SK-N-SH (cell line): ENCODE measurements around the gene SURF6. TPM values are rescaled to one million over a fixed set of nuclear protein-coding genes. Genes with fewer than 3 reads are reported as not detected.
"Not testable (repeated sequence)": the region's sequence is repeated elsewhere in the genome, so short reads cannot be mapped to it uniquely, and the experiment has no call there.

Source experiments
- CTCF ChIA-PET: fragments of 300-600, 350-600 bp; formaldehyde crosslinking; extraction: SDS; loops from one replicate; lab custom pipeline; 2021; lab: Yijun Ruan, JAX
- POLR2A ChIA-PET: fragments of 350-600 bp; sonication (Branson Sonifier 250); formaldehyde crosslinking; extraction: SDS; loops from one replicate; lab custom pipeline; 2020; ENCODE audit warnings: antibody characterized with exemption, inconsistent platforms; lab: Yijun Ruan, JAX
- DNase-seq: peaks from one replicate; pipeline ENCODE4 v3.0.0; 2012
- H2AFZ ChIP-seq: fragments of 200-600 bp; sonication (generic); 2 replicates; pipeline ENCODE4 v1.8.1; 2016; ENCODE audit warnings: antibody characterized with exemption, mild to moderate bottlenecking, low read depth
- H3F3A ChIP-seq: fragments of 200-600 bp; sonication (generic); replicated peaks from 2 replicates; pipeline ENCODE3; 2016; ENCODE audit warnings: antibody characterized with exemption, mild to moderate bottlenecking; ENCODE audit not compliant: insufficient read depth
- H3K27ac ChIP-seq, 2 experiments: fragments of 200-500 bp in 1 of 2; fragments of 200-600 bp in 1 of 2; sonication (Bioruptor generic) in 1 of 2; sonication (generic), shearing (Covaris generic) in 1 of 2; 2 replicates each; pipeline versions ENCODE4 v1.5.1 to v1.6.1; 2014 to 2016; ENCODE audit warnings: low read depth in 2 of 2, inconsistent platforms in 1 of 2, low read length in 1 of 2, mild to moderate bottlenecking in 1 of 2, mixed read lengths in 1 of 2
- H3K27me3 ChIP-seq: fragments of 200-600 bp; sonication (generic), shearing (Covaris generic); 2 replicates; pipeline ENCODE4 v1.6.1; 2016; ENCODE audit warnings: mixed run types; ENCODE audit not compliant: insufficient read depth
- H3K36me3 ChIP-seq, 2 experiments: fragments of 200-500 bp in 1 of 2; fragments of 200-600 bp in 1 of 2; sonication (Bioruptor generic) in 1 of 2; sonication (generic) in 1 of 2; replicated peaks in 1 of 2; 2 replicates each; pipeline versions ENCODE3 to v1.5.1; 2014 to 2016; ENCODE audit warnings: low read length in 1 of 2, mild to moderate bottlenecking in 1 of 2; ENCODE audit not compliant: insufficient read depth in 2 of 2, control insufficient read depth in 1 of 2
- H3K4me1 ChIP-seq, 2 experiments: fragments of 200-500 bp in 1 of 2; fragments of 200-600 bp in 1 of 2; sonication (Bioruptor generic) in 1 of 2; sonication (generic), shearing (Covaris generic) in 1 of 2; 2 replicates each; pipeline versions ENCODE4 v1.5.1 to v1.6.1; 2014 to 2016; ENCODE audit warnings: low read depth in 1 of 2, low read length in 1 of 2, mixed run types in 1 of 2; ENCODE audit not compliant: insufficient read depth in 2 of 2, control insufficient read depth in 1 of 2
- H3K4me2 ChIP-seq: fragments of 200-600 bp; sonication (generic), shearing (Covaris generic); 2 replicates; pipeline ENCODE4 v1.6.1; 2017; ENCODE audit warnings: mixed run types
- H3K4me3 ChIP-seq, 2 experiments: fragments of 200-500 bp in 1 of 2; fragments of 200-600 bp in 1 of 2; sonication (Bioruptor generic) in 1 of 2; sonication (generic), shearing (Covaris generic) in 1 of 2; 2 replicates each; pipeline versions ENCODE4 v1.5.1 to v1.8.1; 2014 to 2016; ENCODE audit warnings: low read depth in 2 of 2, inconsistent platforms in 1 of 2, low read length in 1 of 2, mild to moderate bottlenecking in 1 of 2, mixed read lengths in 1 of 2, moderate library complexity in 1 of 2
- H3K79me2 ChIP-seq: fragments of 200-600 bp; sonication (generic); 2 replicates; pipeline ENCODE4 v1.8.1; 2017; ENCODE audit warnings: mild to moderate bottlenecking; ENCODE audit not compliant: insufficient read depth
- H3K9ac ChIP-seq: fragments of 200-600 bp; sonication (generic); 2 replicates; pipeline ENCODE4 v1.6.1; 2017; ENCODE audit warnings: mixed run types
- H3K9me2 ChIP-seq: fragments of 200-600 bp; sonication (generic); 2 replicates; pipeline ENCODE4 v1.6.1; 2017; ENCODE audit warnings: mixed run types
- H3K9me3 ChIP-seq: fragments of 200-600 bp; sonication (generic); 2 replicates; pipeline ENCODE4 v1.6.1; 2017; ENCODE audit warnings: mixed run types, mild to moderate bottlenecking, moderate library complexity
- H4K20me1 ChIP-seq: fragments of 200-600 bp; sonication (generic); 2 replicates; pipeline ENCODE4 v1.6.1; 2017; ENCODE audit warnings: mild to moderate bottlenecking, mixed run types; ENCODE audit not compliant: insufficient read depth
- ELF1 ChIP-seq: IDR thresholded peaks from 2 replicates; pipeline ENCODE4 v1.4.0; 2012
- RXRA ChIP-seq: IDR thresholded peaks from 2 replicates; pipeline ENCODE4 v1.4.0; 2012; ENCODE audit warnings: low read depth, mild to moderate bottlenecking, borderline replicate concordance
- WGBS: methylation state at CpG from one replicate; pipeline ENCODE4 v1.1.6; 2017; ENCODE audit warnings: low lambda C conversion rate; 5-methylcytosine and 5-hydroxymethylcytosine counted together
- polyA plus RNA-seq, 3 experiments: library from polyadenylated mRNA; depleted of rRNA; stranded (reverse); fragments of >200 nt; gene quantifications; 2 replicates each; pipeline ENCODE4 v1.2.3, GENCODE V29; 2012
- TF ChIP-seq, protein P1 (sequence below): IDR thresholded peaks from 2 replicates; pipeline ENCODE4 v1.4.0; 2012; ENCODE audit warnings: low read depth, borderline replicate concordance

SURF6 gene
- polyA plus RNA-seq, 1 of the 3 experiments (the other 2 are of a cell fraction) = 44.5 TPM

DNA sequence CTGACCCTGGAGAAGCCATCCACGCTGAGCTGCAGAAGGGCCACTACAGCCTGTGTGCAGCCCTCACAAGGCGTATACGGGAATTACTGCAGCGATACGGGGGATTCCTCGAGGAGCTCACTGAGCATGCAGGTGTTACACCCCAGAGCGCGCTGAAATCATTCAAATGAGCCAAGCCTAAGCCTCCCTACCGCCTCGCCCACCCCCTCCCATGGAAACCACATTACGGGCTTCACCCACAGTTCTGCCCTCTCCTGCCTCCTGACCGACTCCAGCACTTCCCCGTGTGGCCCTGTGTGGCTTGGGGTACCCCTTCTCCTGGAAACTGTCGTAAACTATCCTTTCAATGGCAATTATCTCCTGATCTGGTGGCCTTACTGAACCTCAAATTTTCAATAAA is 13.3 kb downstream of the SURF6 start (continued):
- no peak for TF ChIP-seq ELF1

DNA sequence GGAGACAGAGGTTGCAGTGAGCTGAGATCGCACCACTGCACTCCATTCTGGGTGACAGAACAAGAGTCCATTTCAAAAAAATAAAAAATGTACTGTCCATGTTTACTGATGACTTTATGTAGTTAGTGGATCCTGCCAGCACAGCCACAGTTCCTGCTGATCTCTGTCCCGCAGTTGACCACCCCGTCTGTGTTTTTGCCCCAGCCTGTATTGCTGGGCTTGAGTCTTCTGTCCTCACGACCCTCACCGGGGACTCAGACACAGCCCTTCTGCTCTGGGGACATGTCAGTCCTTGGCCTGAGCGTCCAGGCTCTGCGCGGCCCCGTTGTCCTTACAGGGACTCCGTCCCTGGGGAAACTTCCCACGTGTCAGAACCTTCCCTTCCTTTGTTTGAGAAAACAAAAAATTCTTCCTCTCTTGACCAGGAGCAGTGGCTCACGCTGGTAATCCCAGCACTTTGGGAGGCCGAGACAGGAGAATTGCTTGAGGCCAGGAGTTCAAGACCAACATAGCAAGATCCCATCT is 14.5 kb downstream of the SURF6 start:
- H3K79me2 ChIP-seq = no peaks in the 10 kb centered on the region
- no peaks in the 10 kb centered on the region for H3K36me3 ChIP-seq
- H3K4me2 ChIP-seq = no peak overlapping the region
- H3K9ac ChIP-seq = no peak overlapping the region
- no peaks in the 10 kb centered on the region for H3K4me1 ChIP-seq
- no peak for TF ChIP-seq RXRA
- no peaks in the 10 kb centered on the region for H3K9me2 ChIP-seq
- no peaks in the 10 kb centered on the region for H4K20me1 ChIP-seq
- H3K9me3 ChIP-seq = no peaks in the 10 kb centered on the region
- no peak overlapping the region for H2AFZ ChIP-seq
- no peak overlapping the region for H3K27ac ChIP-seq
- POLR2A ChIA-PET = interaction anchor here (0.6 kb wide), 1 partner anchor 132 kb away, joined by 4 read pairs; no protein-coding TSS in a partner anchor
- no peak overlapping the region for H3K4me3 ChIP-seq
- no peaks in the 10 kb centered on the region for H3F3A ChIP-seq
- DNase-seq = no peak
- 81% methylated on average over 13 of the region's 13 CpGs for WGBS
- CTCF ChIA-PET = interaction anchor here (0.8 to 3.3 kb wide), 2 partner anchors 8 to 133 kb away, joined by 3 to 15 read pairs; no protein-coding TSS in a partner anchor
- no peaks in the 10 kb centered on the region for H3K27me3 ChIP-seq

DNA sequence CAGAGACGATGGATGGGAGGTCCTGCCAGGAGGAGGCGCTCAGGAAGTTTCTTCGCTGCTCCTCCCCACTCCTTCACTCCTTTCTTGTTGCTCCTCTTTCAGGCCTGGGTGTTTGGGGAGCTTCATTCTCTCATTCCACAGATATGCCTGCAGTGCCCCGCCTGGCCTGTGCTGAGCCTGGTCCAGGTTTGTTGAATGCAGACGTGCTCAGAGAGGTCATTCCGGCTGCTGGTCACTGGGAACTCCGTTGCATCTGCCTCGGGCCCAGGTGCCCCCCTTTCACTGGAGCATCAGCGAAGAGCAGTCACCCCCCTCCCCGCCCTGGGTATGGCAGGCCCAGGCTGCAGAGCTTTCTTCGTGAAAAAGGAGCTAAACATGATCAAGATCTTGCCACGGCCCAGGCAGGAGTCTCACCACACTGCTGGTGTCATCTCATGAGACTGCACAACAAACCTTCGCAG is 15.5 kb downstream of the SURF6 start:
- Histone ChIP-seq H3K9ac (no peak overlapping the region), H4K20me1 (no peaks in the 10 kb centered on the region), H3K4me1 (no peaks in the 10 kb centered on the region), H3F3A (no peaks in the 10 kb centered on the region), H3K36me3 (no peaks in the 10 kb centered on the region), H3K4me3 (no peak overlapping the region), H3K27me3 (no peaks in the 10 kb centered on the region), H3K4me2 (no peak overlapping the region), H2AFZ (no peak overlapping the region), H3K9me3 (no peaks in the 10 kb centered on the region), H3K79me2 (no peaks in the 10 kb centered on the region), H3K27ac (no peak overlapping the region), H3K9me2 (no peaks in the 10 kb centered on the region)
- no peak for DNase-seq
- ChIA-PET CTCF (interaction anchor here (1.4 to 3.3 kb wide), 2 partner anchors 9 to 24 kb away, joined by 3 to 15 read pairs; no protein-coding TSS in a partner anchor), POLR2A (no interaction called here)
- WGBS = 64% methylated on average over 6 of the region's 13 CpGs
- TF ChIP-seq, protein P1, sequence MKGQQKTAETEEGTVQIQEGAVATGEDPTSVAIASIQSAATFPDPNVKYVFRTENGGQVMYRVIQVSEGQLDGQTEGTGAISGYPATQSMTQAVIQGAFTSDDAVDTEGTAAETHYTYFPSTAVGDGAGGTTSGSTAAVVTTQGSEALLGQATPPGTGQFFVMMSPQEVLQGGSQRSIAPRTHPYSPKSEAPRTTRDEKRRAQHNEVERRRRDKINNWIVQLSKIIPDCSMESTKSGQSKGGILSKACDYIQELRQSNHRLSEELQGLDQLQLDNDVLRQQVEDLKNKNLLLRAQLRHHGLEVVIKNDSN = no peak

DNA sequence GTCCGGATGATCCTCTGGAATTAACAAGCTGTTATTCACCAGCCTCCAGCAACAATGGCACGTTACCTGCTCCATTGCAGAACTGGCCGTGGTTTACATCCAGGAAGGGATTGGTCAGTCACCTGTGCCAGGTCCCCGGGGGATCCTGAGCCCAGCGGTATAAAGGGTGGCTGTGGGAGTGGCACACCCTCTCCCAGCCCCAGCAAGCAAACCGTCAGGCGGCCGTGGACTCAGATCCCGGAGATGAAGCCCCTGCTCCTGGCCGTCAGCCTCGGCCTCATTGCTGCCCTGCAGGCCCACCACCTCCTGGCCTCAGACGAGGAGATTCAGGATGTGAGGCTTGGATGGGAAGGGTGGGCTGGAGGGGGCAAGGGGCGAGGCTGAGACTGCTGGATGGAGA is 18.4 kb downstream of the SURF6 start:
- H3K4me3 ChIP-seq, POLR2A ChIA-PET, H3K4me2 ChIP-seq, H3K36me3 ChIP-seq, H3K27ac ChIP-seq, H3F3A ChIP-seq, H3K9ac ChIP-seq, DNase-seq, CTCF ChIA-PET, H3K79me2 ChIP-seq, H3K9me3 ChIP-seq, H3K4me1 ChIP-seq, H2AFZ ChIP-seq, H3K9me2 ChIP-seq, H3K27me3 ChIP-seq, H4K20me1 ChIP-seq: not testable (repeated sequence)
- 23% methylated on average over 5 of the region's 13 CpGs for WGBS
